Trophoblast cell (in vitro differentiated cells and primary cell): ENCODE results near the gene NDUFAF2.

Source experiments
- DNase-seq, 2 donors: peaks; one replicate each; pipeline ENCODE4 v3.0.0-alpha.2; 2016
- H2AFZ ChIP-seq: 2 replicates; pipeline ENCODE4 v1.6.1; 2013; ENCODE audit warnings: low read length, moderate library complexity, mild to moderate bottlenecking; ENCODE audit not compliant: insufficient read depth, poor library complexity
- H2AK5ac ChIP-seq: 2 replicates; pipeline ENCODE4 v1.6.1; 2013; ENCODE audit warnings: mild to moderate bottlenecking, low read length
- H2BK120ac ChIP-seq: 2 replicates; pipeline ENCODE4 v1.6.1; 2013; ENCODE audit warnings: low read length, mild to moderate bottlenecking, moderate library complexity; ENCODE audit not compliant: insufficient read depth, poor library complexity
- H2BK12ac ChIP-seq: 2 replicates; pipeline ENCODE4 v1.6.1; 2013; ENCODE audit warnings: mild to moderate bottlenecking, low read length, moderate library complexity
- H2BK5ac ChIP-seq: 2 replicates; pipeline ENCODE4 v1.6.1; 2013; ENCODE audit warnings: low read length, low read depth, moderate library complexity, mild to moderate bottlenecking; ENCODE audit not compliant: poor library complexity
- H3K14ac ChIP-seq: 2 replicates; pipeline ENCODE4 v1.6.1; 2013; ENCODE audit warnings: mild to moderate bottlenecking, low read length
- H3K18ac ChIP-seq: 2 replicates; pipeline ENCODE4 v1.6.1; 2013; ENCODE audit warnings: mild to moderate bottlenecking, low read length
- H3K23ac ChIP-seq: 2 replicates; pipeline ENCODE4 v1.6.1; 2013; ENCODE audit warnings: low read length
- H3K27ac ChIP-seq: 2 replicates; pipeline ENCODE4 v1.5.1; 2013; ENCODE audit warnings: low read depth, mild to moderate bottlenecking, inconsistent platforms, low read length, moderate library complexity
- H3K27me3 ChIP-seq: 2 replicates; pipeline ENCODE4 v1.6.1; 2013; ENCODE audit warnings: inconsistent platforms, mild to moderate bottlenecking, low read length, moderate library complexity; ENCODE audit not compliant: insufficient read depth
- H3K36me3 ChIP-seq, 2 experiments: 1 replicate in 1 of 2; 2 replicates in 1 of 2; pipeline ENCODE4 v1.6.1; 2013; ENCODE audit warnings: low read length in 2 of 2, mild to moderate bottlenecking in 2 of 2, moderate library complexity in 1 of 2; ENCODE audit not compliant: insufficient read depth in 2 of 2, control insufficient read depth in 1 of 2
- H3K4ac ChIP-seq: 2 replicates; pipeline ENCODE4 v1.6.1; 2013; ENCODE audit warnings: low read depth, mild to moderate bottlenecking, low read length, moderate library complexity
- H3K4me1 ChIP-seq, 2 experiments: 1 replicate in 1 of 2; 2 replicates in 1 of 2; pipeline ENCODE4 v1.6.1; 2013; ENCODE audit warnings: low read length in 2 of 2, mild to moderate bottlenecking in 2 of 2, moderate library complexity in 1 of 2; ENCODE audit not compliant: insufficient read depth in 2 of 2, control insufficient read depth in 1 of 2
- H3K4me2 ChIP-seq: 2 replicates; pipeline ENCODE4 v1.6.1; 2013; ENCODE audit warnings: inconsistent platforms, mild to moderate bottlenecking, low read length, moderate library complexity
- H3K4me3 ChIP-seq: 2 replicates; pipeline ENCODE4 v1.5.1; 2013; ENCODE audit warnings: mild to moderate bottlenecking, low read depth, low read length, inconsistent platforms
- H3K79me1 ChIP-seq: one replicate; pipeline ENCODE4 v1.6.1; 2013; ENCODE audit warnings: low read length
- H3K79me2 ChIP-seq: 2 replicates; pipeline ENCODE4 v1.6.1; 2013; ENCODE audit warnings: low read length, mild to moderate bottlenecking; ENCODE audit not compliant: control insufficient read depth, insufficient read depth, poor library complexity
- H3K9ac ChIP-seq: 2 replicates; pipeline ENCODE4 v1.6.1; 2013; ENCODE audit warnings: mild to moderate bottlenecking, low read length
- H3K9me3 ChIP-seq: 2 replicates; pipeline ENCODE4 v1.6.1; 2013; ENCODE audit warnings: low read depth, mild to moderate bottlenecking, control low read depth, inconsistent platforms, low read length; ENCODE audit not compliant: insufficient read depth
- H4K12ac ChIP-seq: 2 replicates; pipeline ENCODE4 v1.6.1; 2013; ENCODE audit warnings: low read depth, mild to moderate bottlenecking, low read length, moderate library complexity
- H4K8ac ChIP-seq: 2 replicates; pipeline ENCODE4 v1.6.1; 2013; ENCODE audit warnings: low read depth, mild to moderate bottlenecking, low read length, moderate library complexity
- H4K91ac ChIP-seq: one replicate; pipeline ENCODE4 v1.6.1; 2013; ENCODE audit warnings: low read depth, mild to moderate bottlenecking, low read length, moderate library complexity
- WGBS: extraction: QIAGEN DNeasy Blood & Tissue Kit; methylation state at CpG from one replicate; pipeline ENCODE4 v1.1.7; 2013; ENCODE audit warnings: missing lambda C conversion rate; ENCODE audit not compliant: insufficient read length, insufficient coverage; ENCODE audit errors: extremely low coverage; 5-methylcytosine and 5-hydroxymethylcytosine counted together

NDUFAF2 gene

DNA sequence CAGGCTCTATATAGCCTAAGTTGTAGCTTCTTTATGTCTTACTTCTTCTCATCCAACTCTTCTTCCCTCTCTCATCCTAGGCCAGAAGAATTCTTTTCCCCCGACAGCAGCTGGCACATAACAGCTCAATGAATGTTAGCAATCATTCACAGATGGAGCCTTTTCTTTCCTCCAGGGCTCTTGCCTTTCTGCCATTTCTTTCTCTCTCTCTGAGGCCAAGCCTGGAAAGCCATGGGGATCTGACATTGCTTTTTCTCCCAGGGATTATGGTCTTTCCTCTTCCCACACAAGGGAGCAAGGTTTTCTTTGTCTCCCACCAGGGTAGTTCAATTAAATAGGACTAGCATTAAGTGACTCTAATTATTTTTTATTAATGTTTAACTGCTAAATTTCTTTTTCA, 196.8 kb downstream of the NDUFAF2 start:
- no CpG with 5 or more reads among the region's 1 CpG for WGBS
- H3K27ac ChIP-seq, result no peak overlapping the region
- no peak overlapping the region for H3K23ac ChIP-seq
- H3K4me1 ChIP-seq, result no peaks in the 10 kb centered on the region
- H4K91ac ChIP-seq, result no peak overlapping the region
- no peaks in the 10 kb centered on the region for H3K27me3 ChIP-seq
- H3K9ac ChIP-seq, result no peak overlapping the region
- H3K79me1 ChIP-seq, result no peaks in the 10 kb centered on the region
- H2BK5ac ChIP-seq, result no peak overlapping the region
- no peak overlapping the region for H3K14ac ChIP-seq
- H2AFZ ChIP-seq, result no peak overlapping the region
- no peaks in the 10 kb centered on the region for H3K36me3 ChIP-seq
- no peak overlapping the region for H3K4ac ChIP-seq
- no peak overlapping the region for H4K8ac ChIP-seq
- no peak overlapping the region for H2AK5ac ChIP-seq
- H2BK120ac ChIP-seq, result no peak overlapping the region
- no peak overlapping the region for H3K4me2 ChIP-seq
- H2BK12ac ChIP-seq, result no peak overlapping the region
- H4K12ac ChIP-seq, result no peak overlapping the region
- no peak for DNase-seq
- H3K4me3 ChIP-seq, result no peak overlapping the region
- H3K79me2 ChIP-seq, result no peaks in the 10 kb centered on the region
- H3K18ac ChIP-seq, result no peak overlapping the region
- no peaks in the 10 kb centered on the region for H3K9me3 ChIP-seq

DNA sequence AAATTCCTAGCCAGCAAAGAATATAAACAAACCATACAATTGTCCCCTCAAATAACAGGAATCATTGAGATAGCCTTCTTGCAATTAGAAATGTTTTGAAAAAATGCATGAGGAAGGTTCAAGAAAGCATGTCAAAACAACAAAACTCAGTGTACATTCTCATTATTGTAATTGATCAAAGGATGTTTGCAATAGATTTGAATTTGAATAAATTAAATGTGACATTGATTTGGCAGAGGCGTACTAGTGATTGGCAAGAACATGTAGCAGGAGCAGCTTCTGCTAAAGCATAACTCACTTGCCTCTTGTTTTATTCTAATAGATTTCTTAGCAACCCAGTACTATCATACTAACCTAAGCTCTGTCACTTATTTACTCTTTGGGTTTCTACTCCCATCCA, 197.4 kb downstream of the NDUFAF2 start:
- no peak overlapping the region for H3K14ac ChIP-seq
- no peaks in the 10 kb centered on the region for H3K36me3 ChIP-seq
- H3K9me3 ChIP-seq, result no peaks in the 10 kb centered on the region
- H3K79me2 ChIP-seq, result no peaks in the 10 kb centered on the region
- H3K27ac ChIP-seq, result no peak overlapping the region
- no peaks in the 10 kb centered on the region for H3K4me1 ChIP-seq
- no peak overlapping the region for H2AK5ac ChIP-seq
- H3K4ac ChIP-seq, result no peak overlapping the region
- H3K79me1 ChIP-seq, result no peaks in the 10 kb centered on the region
- no peak overlapping the region for H2BK12ac ChIP-seq
- no peaks in the 10 kb centered on the region for H3K27me3 ChIP-seq
- no peak overlapping the region for H3K23ac ChIP-seq
- no peak overlapping the region for H2AFZ ChIP-seq
- H3K9ac ChIP-seq, result no peak overlapping the region
- H2BK120ac ChIP-seq, result no peak overlapping the region
- no peak overlapping the region for H4K12ac ChIP-seq
- no peak overlapping the region for H3K4me2 ChIP-seq
- no peak overlapping the region for H4K91ac ChIP-seq
- no peak overlapping the region for H2BK5ac ChIP-seq
- no peak overlapping the region for H4K8ac ChIP-seq
- no CpG with 5 or more reads among the region's 1 CpG for WGBS
- H3K18ac ChIP-seq, result no peak overlapping the region
- H3K4me3 ChIP-seq, result no peak overlapping the region
- no peak for DNase-seq

DNA sequence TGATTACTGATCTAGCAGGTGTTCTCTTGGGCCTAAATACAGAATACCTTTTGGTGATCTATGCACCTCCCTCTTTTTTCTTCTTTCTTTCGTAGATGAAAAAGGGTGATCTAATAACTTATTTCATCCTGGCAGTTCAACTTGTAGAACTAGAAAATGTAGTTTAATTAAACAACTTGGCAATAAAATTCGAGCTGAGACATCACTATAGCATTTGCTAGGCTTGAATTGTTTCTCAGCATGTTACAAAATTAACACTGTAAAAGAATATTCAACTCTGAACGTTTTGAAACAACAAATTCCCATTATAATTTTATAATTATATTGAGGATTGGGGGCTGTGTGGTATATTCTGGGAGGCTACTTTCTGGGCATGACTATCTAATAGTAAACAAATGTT, 197.8 kb downstream of the NDUFAF2 start:
- no peak overlapping the region for H3K9ac ChIP-seq
- no peaks in the 10 kb centered on the region for H3K4me1 ChIP-seq
- no peaks in the 10 kb centered on the region for H3K27me3 ChIP-seq
- WGBS, result no CpG with 5 or more reads among the region's 3 CpGs
- H2BK5ac ChIP-seq, result no peak overlapping the region
- H2AK5ac ChIP-seq, result no peak overlapping the region
- H2BK12ac ChIP-seq, result no peak overlapping the region
- H3K23ac ChIP-seq, result no peak overlapping the region
- H4K91ac ChIP-seq, result no peak overlapping the region
- H3K4me3 ChIP-seq, result no peak overlapping the region
- no peak overlapping the region for H3K4ac ChIP-seq
- no peaks in the 10 kb centered on the region for H3K79me1 ChIP-seq
- H3K27ac ChIP-seq, result no peak overlapping the region
- H3K9me3 ChIP-seq, result no peaks in the 10 kb centered on the region
- no peak overlapping the region for H2BK120ac ChIP-seq
- no peaks in the 10 kb centered on the region for H3K36me3 ChIP-seq
- H3K14ac ChIP-seq, result no peak overlapping the region
- H2AFZ ChIP-seq, result no peak overlapping the region
- no peak overlapping the region for H4K12ac ChIP-seq
- no peak overlapping the region for H3K4me2 ChIP-seq
- DNase-seq, result no peak
- H3K79me2 ChIP-seq, result no peaks in the 10 kb centered on the region
- H3K18ac ChIP-seq, result no peak overlapping the region
- H4K8ac ChIP-seq, result no peak overlapping the region

DNA sequence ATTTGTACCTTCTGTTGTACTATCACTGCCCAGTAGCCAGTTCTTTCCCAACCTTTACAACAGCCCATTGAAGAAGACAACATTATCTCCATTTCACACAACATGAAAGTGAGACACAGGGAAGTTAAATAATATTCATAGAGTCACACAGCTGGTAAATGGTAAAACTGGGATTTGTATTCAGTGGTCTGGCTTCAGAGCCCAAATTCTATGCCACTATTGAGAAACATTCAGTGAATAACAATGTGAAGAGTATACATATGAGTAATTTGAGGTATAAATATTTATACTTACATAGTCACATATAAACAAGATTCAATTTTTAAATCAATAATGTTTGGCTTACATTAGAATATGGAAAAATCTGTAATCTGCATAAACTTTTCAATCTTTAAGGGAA, 203.5 kb downstream of the NDUFAF2 start:
- Histone ChIP-seq H2BK5ac (no peak overlapping the region), H3K36me3 (no peaks in the 10 kb centered on the region), H3K27me3 (no peaks in the 10 kb centered on the region), H4K8ac (no peak overlapping the region), H3K18ac (no peak overlapping the region), H3K4me3 (no peak overlapping the region), H3K14ac (no peak overlapping the region), H2BK120ac (no peak overlapping the region), H3K4me1 (no peaks in the 10 kb centered on the region), H3K9ac (no peak overlapping the region), H3K4ac (no peak overlapping the region), H3K79me2 (no peaks in the 10 kb centered on the region), H4K91ac (no peak overlapping the region), H3K27ac (no peak overlapping the region), H3K23ac (no peak overlapping the region), H4K12ac (no peak overlapping the region), H3K4me2 (no peak overlapping the region), H2AFZ (no peak overlapping the region), H3K79me1 (no peaks in the 10 kb centered on the region), H2AK5ac (no peak overlapping the region), H3K9me3 (no peaks in the 10 kb centered on the region), H2BK12ac (no peak overlapping the region)
- no peak for DNase-seq

DNA sequence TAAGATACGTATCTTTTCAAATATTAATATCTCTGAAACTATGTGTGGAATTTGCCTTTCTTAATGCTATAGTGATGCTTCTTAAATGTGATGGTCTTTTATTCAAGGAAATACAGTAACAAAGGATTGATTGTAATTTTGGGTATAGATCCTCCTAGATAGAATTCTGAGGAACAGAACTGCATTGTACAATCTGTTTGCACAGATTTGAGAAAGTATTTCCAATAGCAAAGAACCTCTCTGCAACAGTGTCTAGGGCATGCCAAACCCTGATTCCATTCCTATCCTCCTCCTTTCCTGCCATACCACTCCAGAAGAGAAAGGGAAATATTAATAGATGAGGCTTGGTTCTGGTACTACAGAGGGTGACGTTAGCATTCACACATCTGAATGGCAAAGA, 206.9 kb downstream of the NDUFAF2 start:
- Histone ChIP-seq H3K4me3 (no peak overlapping the region), H3K14ac (no peak overlapping the region), H3K4me2 (no peak overlapping the region), H3K4me1 (no peaks in the 10 kb centered on the region), H3K9ac (no peak overlapping the region), H3K23ac (no peak overlapping the region), H2AFZ (no peak overlapping the region), H3K27me3 (no peaks in the 10 kb centered on the region), H2BK120ac (no peak overlapping the region), H4K91ac (no peak overlapping the region), H3K9me3 (no peaks in the 10 kb centered on the region), H2AK5ac (no peak overlapping the region), H3K27ac (no peak overlapping the region), H4K8ac (no peak overlapping the region), H3K36me3 (peaks cover 0 to 3% of the 10 kb centered on the region in 2 experiments), H3K79me1 (no peaks in the 10 kb centered on the region), H3K4ac (no peak overlapping the region), H2BK5ac (no peak overlapping the region), H3K79me2 (no peaks in the 10 kb centered on the region), H3K18ac (no peak overlapping the region), H2BK12ac (no peak overlapping the region), H4K12ac (no peak overlapping the region)
- WGBS, result no CpG with 5 or more reads among the region's 2 CpGs
- DNase-seq, result no peak
